ENCODE results near the gene ITGB1BP1. TPM values are rescaled to one million over a fixed set of nuclear protein-coding genes. Genes with fewer than 3 reads are reported as not detected.

The ITGB1BP1 gene
- total and polyA plus RNA-seq, 10 of the 15 experiments (the other 5 are each of a cell fraction or from before 2014, with no cell fraction given), result 50.2 to 273 (median 97.2) TPM

- TF ChIP-seq ETV6 (conservative IDR thresholded peaks at IDR 0.05 in 1 of 2, IDR thresholded peaks at IDR 0.05 in 1 of 2; ENCODE audit: borderline replicate concordance in 1 of 2, low read depth in 1 of 2), result no peak
- no peak for TF ChIP-seq FOXM1 (IDR thresholded peaks at IDR 0.05; ENCODE audit: low read depth, low read length)
- TF ChIP-seq NBN (IDR thresholded peaks at IDR 0.05), result no peak
- TF ChIP-seq, protein P1, sequence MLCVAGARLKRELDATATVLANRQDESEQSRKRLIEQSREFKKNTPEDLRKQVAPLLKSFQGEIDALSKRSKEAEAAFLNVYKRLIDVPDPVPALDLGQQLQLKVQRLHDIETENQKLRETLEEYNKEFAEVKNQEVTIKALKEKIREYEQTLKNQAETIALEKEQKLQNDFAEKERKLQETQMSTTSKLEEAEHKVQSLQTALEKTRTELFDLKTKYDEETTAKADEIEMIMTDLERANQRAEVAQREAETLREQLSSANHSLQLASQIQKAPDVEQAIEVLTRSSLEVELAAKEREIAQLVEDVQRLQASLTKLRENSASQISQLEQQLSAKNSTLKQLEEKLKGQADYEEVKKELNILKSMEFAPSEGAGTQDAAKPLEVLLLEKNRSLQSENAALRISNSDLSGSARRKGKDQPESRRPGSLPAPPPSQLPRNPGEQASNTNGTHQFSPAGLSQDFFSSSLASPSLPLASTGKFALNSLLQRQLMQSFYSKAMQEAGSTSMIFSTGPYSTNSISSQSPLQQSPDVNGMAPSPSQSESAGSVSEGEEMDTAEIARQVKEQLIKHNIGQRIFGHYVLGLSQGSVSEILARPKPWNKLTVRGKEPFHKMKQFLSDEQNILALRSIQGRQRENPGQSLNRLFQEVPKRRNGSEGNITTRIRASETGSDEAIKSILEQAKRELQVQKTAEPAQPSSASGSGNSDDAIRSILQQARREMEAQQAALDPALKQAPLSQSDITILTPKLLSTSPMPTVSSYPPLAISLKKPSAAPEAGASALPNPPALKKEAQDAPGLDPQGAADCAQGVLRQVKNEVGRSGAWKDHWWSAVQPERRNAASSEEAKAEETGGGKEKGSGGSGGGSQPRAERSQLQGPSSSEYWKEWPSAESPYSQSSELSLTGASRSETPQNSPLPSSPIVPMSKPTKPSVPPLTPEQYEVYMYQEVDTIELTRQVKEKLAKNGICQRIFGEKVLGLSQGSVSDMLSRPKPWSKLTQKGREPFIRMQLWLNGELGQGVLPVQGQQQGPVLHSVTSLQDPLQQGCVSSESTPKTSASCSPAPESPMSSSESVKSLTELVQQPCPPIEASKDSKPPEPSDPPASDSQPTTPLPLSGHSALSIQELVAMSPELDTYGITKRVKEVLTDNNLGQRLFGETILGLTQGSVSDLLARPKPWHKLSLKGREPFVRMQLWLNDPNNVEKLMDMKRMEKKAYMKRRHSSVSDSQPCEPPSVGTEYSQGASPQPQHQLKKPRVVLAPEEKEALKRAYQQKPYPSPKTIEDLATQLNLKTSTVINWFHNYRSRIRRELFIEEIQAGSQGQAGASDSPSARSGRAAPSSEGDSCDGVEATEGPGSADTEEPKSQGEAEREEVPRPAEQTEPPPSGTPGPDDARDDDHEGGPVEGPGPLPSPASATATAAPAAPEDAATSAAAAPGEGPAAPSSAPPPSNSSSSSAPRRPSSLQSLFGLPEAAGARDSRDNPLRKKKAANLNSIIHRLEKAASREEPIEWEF (IDR thresholded peaks at IDR 0.05; ENCODE audit: insufficient replicate concordance, low read depth, low read length), result no peak
- TF ChIP-seq POLR2A (IDR thresholded peaks at IDR 0.05; ENCODE audit: low read depth, low read length), result no peak
- no peak for TF ChIP-seq SPI1 (IDR thresholded peaks at IDR 0.05; ENCODE audit: borderline replicate concordance, insufficient read depth, low read depth, low read length)
- no peak for TF ChIP-seq RAD51 (IDR thresholded peaks at IDR 0.05)
These were observed 21.8 kb upstream of the ITGB1BP1 start (continued) for GRCh38 chr2:9445089-9445488.

GRCh38 chr2:9443526-9443925 lies 20.2 kb upstream of the ITGB1BP1 start:
- H4K20me1 ChIP-seq (ENCODE audit: control insufficient read depth, insufficient read depth), result no peaks in the 10 kb centered on the region
- no peaks in the 10 kb centered on the region for H3K79me2 ChIP-seq (ENCODE audit: control insufficient read depth, insufficient read depth, low read length)
- in situ Hi-C loops (cut with MboI), result no loop called here
- DNase-seq (ENCODE audit: low read depth, low spot score) (no peak), FAIRE-seq (no peak), ATAC-seq (no peak)
- no peak overlapping the region for H2AFZ ChIP-seq (ENCODE audit: control insufficient read depth, low read depth, low read length)
- H3K9me3 ChIP-seq (replicated peaks; ENCODE audit: control insufficient read depth, insufficient read depth, low read length), result no peaks in the 10 kb centered on the region
- ChIA-PET RAD21 (ENCODE audit: unreplicated experiment) (no interaction called here), POLR2A (no interaction called here), CTCF (interaction anchor here (1.6 kb wide), 1 partner anchor 10 kb away, joined by 4 read pairs; no protein-coding TSS in a partner anchor), SMC1A (ENCODE audit: uncharacterized antibody, unreplicated experiment) (no interaction called here)
- intact Hi-C loops (cut with micrococcal nuclease; ENCODE audit: unreplicated experiment), result no loop called here
- 99% methylated on average over 5 of the region's 5 CpGs for WGBS (ENCODE audit: insufficient coverage, insufficient replicate concordance, low lambda C conversion rate, missing lambda C conversion rate)
- H3K4me2 ChIP-seq (ENCODE audit: control insufficient read depth, insufficient read depth), result no peak overlapping the region
- H3K4me3 ChIP-seq, result no peak overlapping the region
- no peaks in the 10 kb centered on the region for H3K27me3 ChIP-seq (replicated peaks in 1 of 2; ENCODE audit: control insufficient read depth in 2 of 2, insufficient read depth in 2 of 2, low read length in 1 of 2)
- no peak overlapping the region for H3K27ac ChIP-seq (ENCODE audit: control insufficient read depth, insufficient read depth)
- no peak overlapping the region for H3K9ac ChIP-seq (ENCODE audit: control insufficient read depth, insufficient read depth, low read length)
- H3K36me3 ChIP-seq (ENCODE audit: control insufficient read depth in 2 of 2, insufficient read depth in 2 of 2, low read length in 1 of 2), result peaks cover 2 to 17% of the 10 kb centered on the region in 2 experiments; a peak in 3 of 4 replicates
- H3K4me1 ChIP-seq (ENCODE audit: control insufficient read depth, insufficient read depth, low read length), result no peaks in the 10 kb centered on the region
- no TSS peak for BruUV-seq (replicated peaks)
- TF ChIP-seq MYC (IDR thresholded peaks at IDR 0.05; ENCODE audit: insufficient read depth, insufficient read length, insufficient replicate concordance, low read length, severe bottlenecking), result no peak
- TF ChIP-seq CHD2 (IDR thresholded peaks at IDR 0.05; ENCODE audit: borderline replicate concordance, low read depth, low read length), result no peak
- TF ChIP-seq DPF2 (IDR thresholded peaks at IDR 0.05), result no peak
- TF ChIP-seq, protein P2, sequence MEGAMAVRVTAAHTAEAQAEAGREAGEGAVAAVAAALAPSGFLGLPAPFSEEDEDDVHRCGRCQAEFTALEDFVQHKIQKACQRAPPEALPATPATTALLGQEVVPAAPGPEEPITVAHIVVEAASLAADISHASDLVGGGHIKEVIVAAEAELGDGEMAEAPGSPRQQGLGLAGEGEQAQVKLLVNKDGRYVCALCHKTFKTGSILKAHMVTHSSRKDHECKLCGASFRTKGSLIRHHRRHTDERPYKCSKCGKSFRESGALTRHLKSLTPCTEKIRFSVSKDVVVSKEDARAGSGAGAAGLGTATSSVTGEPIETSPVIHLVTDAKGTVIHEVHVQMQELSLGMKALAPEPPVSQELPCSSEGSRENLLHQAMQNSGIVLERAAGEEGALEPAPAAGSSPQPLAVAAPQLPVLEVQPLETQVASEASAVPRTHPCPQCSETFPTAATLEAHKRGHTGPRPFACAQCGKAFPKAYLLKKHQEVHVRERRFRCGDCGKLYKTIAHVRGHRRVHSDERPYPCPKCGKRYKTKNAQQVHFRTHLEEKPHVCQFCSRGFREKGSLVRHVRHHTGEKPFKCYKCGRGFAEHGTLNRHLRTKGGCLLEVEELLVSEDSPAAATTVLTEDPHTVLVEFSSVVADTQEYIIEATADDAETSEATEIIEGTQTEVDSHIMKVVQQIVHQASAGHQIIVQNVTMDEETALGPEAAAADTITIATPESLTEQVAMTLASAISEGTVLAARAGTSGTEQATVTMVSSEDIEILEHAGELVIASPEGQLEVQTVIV (IDR thresholded peaks at IDR 0.05; ENCODE audit: borderline replicate concordance, partially characterized antibody), result no peak
- TF ChIP-seq EED (IDR thresholded peaks at IDR 0.05; ENCODE audit: low read depth), result no peak
- TF ChIP-seq NR2F1 (conservative IDR thresholded peaks at IDR 0.05), result no peak
- TF ChIP-seq BHLHE40 (IDR thresholded peaks at IDR 0.05; ENCODE audit: borderline replicate concordance in 1 of 2, low read depth in 2 of 2, low read length in 1 of 2), result no peak
- TF ChIP-seq, protein P3, sequence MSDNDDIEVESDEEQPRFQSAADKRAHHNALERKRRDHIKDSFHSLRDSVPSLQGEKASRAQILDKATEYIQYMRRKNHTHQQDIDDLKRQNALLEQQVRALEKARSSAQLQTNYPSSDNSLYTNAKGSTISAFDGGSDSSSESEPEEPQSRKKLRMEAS (IDR thresholded peaks at IDR 0.05; ENCODE audit: low read depth, low read length), result no peak
- TF ChIP-seq SMARCA5 (IDR thresholded peaks at IDR 0.05), result no peak
- no peak for TF ChIP-seq SUZ12 (IDR thresholded peaks at IDR 0.05; ENCODE audit: unreplicated experiment)

All from GM12878 (cell line).